ENCODE data around the gene BACH2. TPM values are rescaled to one million over a fixed set of nuclear protein-coding genes. Genes with fewer than 3 reads are reported as not detected.

The BACH2 gene
- total and polyA plus RNA-seq, 10 of the 15 experiments (the other 5 are each of a cell fraction or from before 2014, with no cell fraction given), result 0.03 to 0.28 (median 0.04) TPM; not detected in 3

GRCh38 chr6:90229331-90230010 is 67.2 kb downstream of the BACH2 start (continued):
- TF ChIP-seq ATF3 (IDR thresholded peaks at IDR 0.05; ENCODE audit: borderline replicate concordance, extremely low read depth, low read depth, low read length), result no peak

- Histone ChIP-seq H3K4me1 (ENCODE audit: control insufficient read depth, insufficient read depth, low read length) (no peaks in the 10 kb centered on the region), H3K36me3 (ENCODE audit: control insufficient read depth in 2 of 2, insufficient read depth in 2 of 2, low read length in 1 of 2) (no peaks in the 10 kb centered on the region), H3K4me3 (no peak overlapping the region), H3K27ac (ENCODE audit: control insufficient read depth, insufficient read depth) (no peak overlapping the region), H2AFZ (ENCODE audit: control insufficient read depth, low read depth, low read length) (no peak overlapping the region), H3K9me3 (replicated peaks; ENCODE audit: control insufficient read depth, insufficient read depth, low read length) (peaks cover 2% of the 10 kb centered on the region; the same call in 1 of the 3 replicates), H3K79me2 (ENCODE audit: control insufficient read depth, insufficient read depth, low read length) (no peaks in the 10 kb centered on the region), H3K27me3 (replicated peaks in 1 of 2; ENCODE audit: control insufficient read depth in 2 of 2, insufficient read depth in 2 of 2, low read length in 1 of 2) (no peaks in the 10 kb centered on the region; a peak in 1 of 4 replicates), H3K9ac (ENCODE audit: control insufficient read depth, insufficient read depth, low read length) (no peak overlapping the region), H3K4me2 (ENCODE audit: control insufficient read depth, insufficient read depth) (no peak overlapping the region), H4K20me1 (ENCODE audit: control insufficient read depth, insufficient read depth) (no peaks in the 10 kb centered on the region)
- ChIA-PET CTCF (interaction anchor here (0.7 to 1.2 kb wide), 2 partner anchors 48 to 658 kb away, joined by 3 read pairs; no protein-coding TSS in a partner anchor), RAD21 (ENCODE audit: unreplicated experiment) (no interaction called here), SMC1A (ENCODE audit: uncharacterized antibody, unreplicated experiment) (no interaction called here), POLR2A (no interaction called here)
- intact Hi-C loops (cut with micrococcal nuclease; ENCODE audit: unreplicated experiment) (no loop called here), in situ Hi-C loops (cut with MboI) (no loop called here)
- no TSS peak for BruUV-seq (replicated peaks)
- ATAC-seq (no peak), FAIRE-seq (no peak), DNase-seq (ENCODE audit: low read depth, low spot score) (no peak)
- TF ChIP-seq ZNF384 (IDR thresholded peaks at IDR 0.05; ENCODE audit: borderline replicate concordance, low read depth, low read length) (no peak), NFIC (IDR thresholded peaks at IDR 0.05; ENCODE audit: low read depth, low read length) (no peak), MTA3 (IDR thresholded peaks at IDR 0.05; ENCODE audit: borderline replicate concordance, low read length) (no peak), FOS (IDR thresholded peaks at IDR 0.05; ENCODE audit: borderline replicate concordance, extremely low read depth, insufficient read length) (no peak), PRDM15 (CRISPR knock-in tag; IDR thresholded peaks at IDR 0.05) (no peak), NKRF (conservative IDR thresholded peaks at IDR 0.05) (no peak), DPF2 (IDR thresholded peaks at IDR 0.05) (no peak), RAD21 (IDR thresholded peaks at IDR 0.05; ENCODE audit: insufficient read depth, low read depth, low read length) (no peak), NRF1 (conservative IDR thresholded peaks at IDR 0.05; ENCODE audit: low read depth, low read length) (no peak), HDGF (IDR thresholded peaks at IDR 0.05) (no peak), SREBF1 (IDR thresholded peaks at IDR 0.05; ENCODE audit: low read length) (no peak), IRF5 (IDR thresholded peaks at IDR 0.05; ENCODE audit: borderline replicate concordance) (no peak), IKZF2 (IDR thresholded peaks at IDR 0.05) (no peak), CREB1 (IDR thresholded peaks at IDR 0.05; ENCODE audit: low read depth) (no peak), EED (IDR thresholded peaks at IDR 0.05; ENCODE audit: low read depth) (no peak)
These were observed 69.0 kb downstream of the BACH2 start for GRCh38 chr6:90227673-90228072.
